Fibroblast of skin of left biceps (primary cell): Measurements from ENCODE around the gene A2ML1.
A peak's percentile ranks its signal among the peaks of the same experiment; 100 is the strongest.
"Not testable (repeated sequence)": the region's sequence is repeated elsewhere in the genome, so short reads cannot be mapped to it uniquely, and the experiment has no call there.

Source experiments
- DNase-seq, 2 experiments: peaks; one replicate each; pipeline ENCODE4 v3.0.0-alpha.2; 2013; ENCODE audit warnings: low read depth in 2 of 2

Gene A2ML1

GRCh38 chr12:8906266-8907180 lies 84.1 kb downstream of the A2ML1 start:
- DNase-seq: no peak

- DNase-seq: no peak
Measured at GRCh38 chr12:8907513-8907912, 85.1 kb downstream of the A2ML1 start.

GRCh38 chr12:8909752-8910151 lies 87.3 kb downstream of the A2ML1 start:
- no peak for DNase-seq

GRCh38 chr12:8911606-8912268 lies 89.3 kb downstream of the A2ML1 start:
- no peak for DNase-seq

- DNase-seq: no peak
Measured at GRCh38 chr12:8912914-8913313, 90.5 kb downstream of the A2ML1 start.

- no peak for DNase-seq
Measured at GRCh38 chr12:8913702-8914032, 91.2 kb downstream of the A2ML1 start.

- peak; percentile 52 to 58 for DNase-seq
Measured at GRCh38 chr12:8914033-8914715, 91.8 kb downstream of the A2ML1 start, which contains the start of gene PHC1. PHC1 (plus strand) TSS chr12:8914509; CDS start chr12:8917678, 3,169 bp downstream.

GRCh38 chr12:8914716-8915526 lies 92.5 kb downstream of the A2ML1 start:
- DNase-seq: no peak

GRCh38 chr12:8916154-8916553 lies 93.7 kb downstream of the A2ML1 start:
- DNase-seq: no peak

GRCh38 chr12:8917031-8917430 lies 94.6 kb downstream of the A2ML1 start:
- DNase-seq: no peak

- no peak for DNase-seq
Measured at GRCh38 chr12:8917751-8918150, 95.3 kb downstream of the A2ML1 start.

GRCh38 chr12:8919643-8920042 lies 97.2 kb downstream of the A2ML1 start:
- DNase-seq: not testable (repeated sequence)

GRCh38 chr12:8922544-8922943 lies 100.1 kb downstream of the A2ML1 start:
- no peak for DNase-seq
